GM21528 (cell line): Measurements from ENCODE around the gene INSYN2B.

Experiments
- ATAC-seq: cut with Tn5 transposase; IDR thresholded peaks from one replicate; pipeline ENCODE4 v1.9.1; 2021; ENCODE audit warnings: mild to moderate bottlenecking, moderate library complexity; ENCODE audit not compliant: unreplicated experiment, low FRiP score

The INSYN2B gene

DNA sequence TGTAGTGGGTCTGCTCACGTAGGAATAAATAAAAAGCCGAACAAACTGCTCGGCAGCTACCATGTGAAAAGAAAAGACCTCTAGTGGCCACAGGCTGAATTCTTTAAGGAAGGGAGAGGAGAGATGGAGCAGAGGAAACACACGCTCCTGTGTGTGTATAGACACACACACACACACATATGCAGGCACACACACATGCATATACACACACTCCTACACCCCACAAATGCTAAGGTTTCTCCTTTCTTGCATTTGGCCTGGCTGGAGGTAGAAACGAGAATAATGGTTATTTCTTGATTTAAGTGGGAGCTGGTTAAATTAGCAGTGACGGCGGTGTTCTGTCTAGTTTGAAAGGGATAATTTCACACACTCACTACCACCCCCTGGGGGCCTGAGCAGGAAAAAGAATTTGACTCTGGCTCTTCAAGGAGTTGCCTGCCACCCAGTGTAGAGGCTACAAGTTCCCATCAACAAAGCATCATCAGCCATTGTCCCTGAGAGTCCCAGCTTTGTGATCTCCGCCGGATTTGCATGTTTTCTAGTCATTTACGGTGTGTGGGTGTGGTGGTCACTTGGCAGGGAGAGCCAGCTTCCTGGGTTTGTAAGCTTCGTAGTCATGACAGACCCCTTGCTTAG, at the start of gene INSYN2B:
TSS of gene INSYN2B (minus strand) at position 78 of the 636 bp plus-strand sequence. CDS start 96,597 bp downstream, outside the sequence.
- no peak for ATAC-seq

DNA sequence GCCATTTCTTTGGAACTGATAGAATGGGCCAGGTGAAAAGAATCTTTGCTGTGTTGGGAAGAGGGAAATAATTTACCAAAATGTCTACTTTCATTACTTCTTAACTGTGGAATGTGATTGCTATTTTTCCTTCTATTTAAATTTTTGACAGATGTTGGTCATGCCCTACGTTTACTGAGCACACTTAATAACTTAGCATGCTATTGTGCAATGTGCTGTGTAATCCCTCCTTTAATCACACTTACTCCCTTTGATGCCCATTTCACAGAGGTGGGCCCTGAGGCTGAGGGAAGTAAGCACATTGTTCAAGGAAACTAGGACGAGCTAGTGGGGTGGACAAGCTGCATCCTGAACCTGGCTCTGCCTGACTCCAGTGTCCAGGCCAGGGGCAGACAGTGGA, 47.8 kb upstream of the INSYN2B start:
- ATAC-seq, result no peak

DNA sequence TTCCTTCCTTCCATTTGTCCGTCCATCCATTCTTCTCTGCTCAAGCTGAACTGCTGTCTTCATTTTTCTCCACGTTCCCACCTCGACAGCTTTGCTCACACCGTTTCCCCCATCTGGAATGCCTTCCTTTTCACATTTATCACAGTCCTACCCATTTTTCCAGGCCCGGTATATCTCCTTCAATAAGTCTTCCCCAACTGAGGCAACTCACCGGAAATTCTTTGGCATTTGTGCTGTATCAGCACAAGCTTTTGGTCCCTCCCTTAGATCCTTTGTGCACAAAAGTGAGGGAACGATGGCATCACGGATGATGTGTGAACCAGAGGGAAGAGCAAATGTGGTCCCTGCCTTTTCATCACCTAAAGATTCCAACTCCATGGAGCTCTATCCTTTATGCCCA, 45.6 kb upstream of the INSYN2B start:
- no peak for ATAC-seq

DNA sequence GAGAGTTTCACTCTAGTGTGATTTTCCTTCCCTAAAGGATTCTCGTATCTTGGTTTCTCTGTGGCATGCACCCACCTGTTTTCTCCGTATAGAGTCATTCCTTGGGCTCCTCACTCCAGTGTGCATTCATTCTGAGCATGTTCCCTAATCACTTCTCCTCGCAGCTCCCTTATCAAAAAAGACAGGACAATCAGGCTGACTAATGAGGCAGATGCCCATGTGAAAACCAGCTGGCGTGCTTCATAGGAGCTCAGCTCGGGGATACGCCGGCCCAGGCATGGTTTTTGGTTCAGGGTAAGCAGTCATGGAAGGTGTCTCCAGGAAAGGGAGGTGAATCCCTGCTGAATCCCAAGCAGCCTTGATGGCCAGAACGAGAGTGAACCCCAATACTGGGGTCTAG, 41.2 kb upstream of the INSYN2B start:
- ATAC-seq, result no peak

GRCh38 chr5:170020423-170020822, 40.1 kb upstream of the INSYN2B start:
- ATAC-seq, result no peak

- ATAC-seq, result no peak
Observed at GRCh38 chr5:170012622-170013021, 32.3 kb upstream of the INSYN2B start.

DNA sequence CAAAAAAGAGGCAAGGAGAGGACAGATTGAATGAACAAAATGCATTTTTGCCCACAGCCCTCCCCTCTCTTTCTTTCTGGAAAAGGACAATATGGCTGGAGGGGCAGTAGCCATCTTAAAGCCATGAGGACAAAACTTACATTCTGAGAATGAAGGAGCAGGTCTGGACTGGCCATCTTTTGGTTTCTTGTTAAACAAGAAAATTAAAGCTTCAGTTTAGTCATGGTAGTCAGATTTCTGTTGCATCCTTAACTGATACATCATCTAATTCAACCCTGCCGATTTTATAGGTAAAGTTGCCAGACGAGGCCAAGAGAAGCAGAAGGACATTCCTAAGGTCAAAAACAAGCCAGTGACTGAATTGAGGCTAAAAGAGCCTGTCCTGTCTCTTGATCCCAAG, 31.5 kb upstream of the INSYN2B start:
- ATAC-seq, result no peak

GRCh38 chr5:170010595-170010994, 30.3 kb upstream of the INSYN2B start:
- no peak for ATAC-seq

- no peak for ATAC-seq
Observed at GRCh38 chr5:170008376-170008775, 28.1 kb upstream of the INSYN2B start.

GRCh38 chr5:170006021-170006420, 25.7 kb upstream of the INSYN2B start:
- ATAC-seq, result no peak

DNA sequence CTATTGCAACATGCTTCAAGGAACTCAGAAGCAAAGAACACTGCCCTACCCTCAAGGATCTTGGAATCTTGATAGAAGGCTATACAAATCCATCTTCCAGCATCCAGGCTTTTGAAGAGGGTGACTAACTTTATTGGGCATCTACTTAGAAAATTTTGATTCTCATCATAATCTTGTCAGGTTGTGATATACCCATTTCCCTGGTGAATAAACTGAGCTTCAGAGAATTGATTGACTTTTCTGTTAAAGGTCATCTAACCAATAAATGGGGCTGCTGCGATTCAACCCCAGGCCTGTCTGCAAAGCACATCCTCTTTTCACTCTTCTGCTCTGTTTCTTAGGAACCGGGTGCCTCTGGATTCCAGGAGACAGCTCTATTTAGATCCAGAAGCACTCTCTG, 19.9 kb upstream of the INSYN2B start:
- ATAC-seq, result no peak

DNA sequence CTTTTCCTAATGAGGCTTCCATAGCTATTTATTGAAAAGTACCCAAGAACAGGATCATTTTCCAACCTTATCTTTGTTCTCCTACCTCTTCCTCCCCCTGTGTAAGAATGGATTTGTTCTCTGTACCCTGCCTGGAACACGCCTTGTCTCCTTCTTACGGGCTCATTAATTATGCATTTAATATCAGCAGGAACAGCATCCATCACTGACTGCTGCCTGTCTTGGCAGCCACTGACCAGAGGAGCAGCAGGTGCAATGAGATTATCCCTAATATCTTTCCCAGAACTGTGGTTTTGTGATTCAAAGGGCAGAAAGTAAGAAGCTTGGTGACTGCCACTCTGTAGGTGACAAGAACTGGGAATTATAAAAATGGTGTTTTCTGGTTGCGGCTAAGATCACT, 19.3 kb upstream of the INSYN2B start:
- ATAC-seq, result no peak

- no peak for ATAC-seq
Observed at GRCh38 chr5:169997798-169998197, 17.5 kb upstream of the INSYN2B start.

GRCh38 chr5:169993485-169993790, 13.1 kb upstream of the INSYN2B start:
- no peak for ATAC-seq

DNA sequence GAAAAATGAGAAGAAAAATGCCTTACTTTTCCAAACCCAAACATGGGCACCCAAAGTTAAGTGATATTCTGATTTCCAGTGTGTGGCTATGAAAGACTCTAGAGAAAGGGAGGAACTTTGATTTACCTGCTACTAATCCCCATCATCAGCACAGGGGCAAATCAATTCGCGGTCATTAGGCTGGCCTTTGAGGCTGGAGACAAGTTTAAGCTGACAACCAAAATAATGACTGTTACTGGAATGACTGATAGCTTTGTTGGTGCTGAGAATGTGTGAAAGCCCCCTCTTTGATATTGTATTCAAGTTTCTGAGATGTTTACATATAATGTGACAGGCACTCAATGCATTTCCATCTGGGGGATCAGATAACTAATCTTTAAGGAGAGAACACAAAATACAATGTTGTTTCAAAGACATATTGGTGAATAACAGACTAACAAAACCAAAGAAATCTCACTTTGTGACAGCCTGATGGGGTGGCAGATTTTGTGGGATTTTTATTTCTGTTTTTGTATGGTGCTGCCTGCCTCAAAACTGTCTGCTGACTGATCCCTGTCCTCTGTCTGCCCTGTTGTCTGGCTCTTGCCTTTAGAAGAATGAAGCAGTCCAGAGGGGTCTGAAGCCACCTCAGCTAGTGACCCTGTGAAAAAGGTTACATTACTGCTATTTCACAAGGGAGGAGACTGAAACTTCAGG, 12.6 kb upstream of the INSYN2B start:
- no peak for ATAC-seq

GRCh38 chr5:169991115-169991869, 11.0 kb upstream of the INSYN2B start:
- no peak for ATAC-seq

DNA sequence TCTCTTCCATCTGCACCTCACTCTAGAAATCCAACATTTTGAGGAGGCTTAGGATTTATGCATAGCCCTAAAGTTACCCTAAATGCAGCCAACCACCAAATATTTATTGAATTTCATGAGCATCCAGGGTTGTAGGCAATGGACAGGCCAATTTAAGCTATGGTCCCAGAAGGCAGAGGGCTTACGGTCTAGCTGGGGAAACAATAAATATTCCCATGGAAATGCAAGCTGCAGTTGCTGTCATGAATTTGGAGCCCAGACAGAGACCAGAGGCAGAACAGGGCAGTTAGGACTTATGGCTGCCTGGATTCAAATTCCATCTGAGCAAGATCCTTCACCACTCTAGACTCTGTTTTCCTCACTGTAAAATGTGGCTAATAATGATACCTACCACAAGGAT, 9.1 kb upstream of the INSYN2B start:
- ATAC-seq, result no peak

GRCh38 chr5:169988947-169989346, 8.7 kb upstream of the INSYN2B start:
- ATAC-seq, result no peak

GRCh38 chr5:169988206-169988605, 7.9 kb upstream of the INSYN2B start:
- ATAC-seq, result no peak

- ATAC-seq, result no peak
Observed at GRCh38 chr5:169979871-169980270, 424 bp downstream of the INSYN2B start.

DNA sequence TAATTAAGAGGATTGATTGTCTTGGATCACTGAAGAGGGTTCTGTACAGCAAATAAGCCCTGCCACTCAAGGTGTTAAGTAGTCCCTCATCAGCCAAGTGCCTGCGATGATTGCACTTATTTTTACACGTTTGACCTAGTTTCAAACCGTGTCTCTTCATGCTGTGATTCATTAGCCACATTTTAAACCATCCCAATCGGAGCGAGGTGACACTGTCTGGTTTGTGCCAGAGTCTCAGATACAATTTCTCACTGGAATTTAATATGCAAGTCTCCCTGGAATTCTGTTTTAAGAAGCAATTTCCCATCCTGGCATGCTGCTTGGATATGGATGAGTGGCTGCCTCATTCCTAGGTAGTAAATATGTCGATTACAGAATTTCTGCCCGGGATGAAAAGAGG, 1.6 kb downstream of the INSYN2B start:
- ATAC-seq, result no peak
